ENCODE data around the gene KLK5.

- no peak for TF ChIP-seq CTCF (IDR thresholded peaks at IDR 0.05)
- no peak for TF ChIP-seq RFX5 (IDR thresholded peaks at IDR 0.05)
- TF ChIP-seq CHD2 (IDR thresholded peaks at IDR 0.05; ENCODE audit: low read length, partially characterized antibody) = no peak
- TF ChIP-seq RAD21 (conservative IDR thresholded peaks at IDR 0.05 in 1 of 2, IDR thresholded peaks at IDR 0.05 in 1 of 2) = no peak
- TF ChIP-seq JUNB (IDR thresholded peaks at IDR 0.05) = no peak
- TF ChIP-seq REST (IDR thresholded peaks at IDR 0.05) = no peak
- no peak for TF ChIP-seq POLR2A (IDR thresholded peaks at IDR 0.05; ENCODE audit: low read length)
Measured at GRCh38 chr19:50902640-50903039, 50.2 kb downstream of the KLK5 start.
